Panc1 (cell line): ENCODE results near the gene WFDC2. TPM values are rescaled to one million over a fixed set of nuclear protein-coding genes. Genes with fewer than 3 reads are reported as not detected.

ENCODE experiments used
- ATAC-seq: fragments of 200-7000 bp; cut with Tn5 transposase; 2 replicates; pipeline ENCODE4 v1.9.1; 2020; ENCODE audit warnings: mild to moderate bottlenecking, moderate library complexity
- BruUV-seq: library from RNA; stranded (reverse); fragments of 400-500 nt; replicated peaks from 2 replicates; lab custom pipeline; 2021; lab: Mats Ljungman, UMichigan
- CTCF ChIA-PET: fragments of 300-600 bp; sonication (Branson Sonifier 250); formaldehyde crosslinking; loops from one replicate; lab custom pipeline; 2022; ENCODE audit warnings: antibody characterized with exemption; lab: Charles Lee
- POLR2A ChIA-PET: fragments of 300-600 bp; sonication (Branson Sonifier 250); formaldehyde crosslinking; loops from one replicate; lab custom pipeline; 2022; ENCODE audit warnings: antibody characterized with exemption; lab: Charles Lee
- DNase-seq: peaks from one replicate; pipeline ENCODE4 v3.0.0-alpha.2; 2010; ENCODE audit warnings: low read depth, low spot score
- H3K27ac ChIP-seq: 2 replicates; pipeline ENCODE4 v1.5.1; 2011; ENCODE audit warnings: mild to moderate bottlenecking, low read length, inconsistent platforms
- H3K27me3 ChIP-seq: fragments of 200-500 bp; sonication (Bioruptor generic); 2 replicates; pipeline ENCODE4 v1.6.0; 2014; ENCODE audit warnings: low read length, inconsistent platforms; ENCODE audit not compliant: control insufficient read depth, insufficient read depth
- H3K36me3 ChIP-seq: fragments of 200-500 bp; sonication (Bioruptor generic); 2 replicates; pipeline ENCODE4 v1.5.1; 2014; ENCODE audit warnings: inconsistent platforms, mild to moderate bottlenecking, low read length, moderate library complexity; ENCODE audit not compliant: control insufficient read depth, insufficient read depth
- H3K4me1 ChIP-seq: 2 replicates; pipeline ENCODE4 v1.5.1; 2011; ENCODE audit warnings: inconsistent platforms, mild to moderate bottlenecking, low read length, moderate library complexity; ENCODE audit not compliant: control insufficient read depth, insufficient read depth
- H3K4me3 ChIP-seq, 2 experiments: 2 replicates each; pipeline ENCODE4 v1.5.1; 2011 to 2012; ENCODE audit warnings: low read depth in 2 of 2, low read length in 2 of 2, mild to moderate bottlenecking in 2 of 2, inconsistent platforms in 1 of 2, moderate library complexity in 1 of 2
- H3K9me3 ChIP-seq: fragments of 200-500 bp; sonication (Bioruptor generic); 2 replicates; pipeline ENCODE4 v1.5.1; 2014; ENCODE audit warnings: low read depth, mild to moderate bottlenecking, inconsistent platforms, low read length, moderate library complexity; ENCODE audit not compliant: control insufficient read depth, insufficient read depth
- POLR2AphosphoS5 ChIP-seq: IDR thresholded peaks from 2 replicates; pipeline ENCODE4 v1.6.1; 2012; ENCODE audit warnings: mild to moderate bottlenecking, low read depth, low read length, moderate library complexity
- SIN3A ChIP-seq: IDR thresholded peaks from 2 replicates; pipeline ENCODE4 v1.6.1; 2012; ENCODE audit warnings: low read depth, mild to moderate bottlenecking, low read length, moderate library complexity, borderline replicate concordance; ENCODE audit not compliant: insufficient read depth
- TCF7L2 ChIP-seq: IDR thresholded peaks from 2 replicates; pipeline ENCODE4 v1.6.1; 2011; ENCODE audit warnings: mild to moderate bottlenecking, low read depth, low read length, inconsistent platforms
- in situ Hi-C: cut with HindIII; loops from 2 replicates; pipeline ENCODE4 v1.10.0; 2016; ENCODE audit warnings: low sequenced_read_pairs, low pct_unique_long_range_greater_than_20kb
- intact Hi-C: fragments of 100-400 bp; cut with micrococcal nuclease; formaldehyde crosslinking; loops from one replicate; pipeline ENCODE4 v1.10.0; 2022; ENCODE audit not compliant: unreplicated experiment
- total RNA-seq: library from RNA; stranded (reverse); gene quantifications from one replicate; pipeline ENCODE4 v1.2.1, GENCODE V29; 2021; ENCODE audit not compliant: unreplicated experiment
- TF ChIP-seq, protein P1 (sequence below): fragments of 450-650 bp; IDR thresholded peaks from 2 replicates; pipeline ENCODE4 v1.5.1; 2017; ENCODE audit warnings: mild to moderate bottlenecking
- TF ChIP-seq, protein P2 (sequence below), 2 experiments: IDR thresholded peaks; 2 replicates each; pipeline ENCODE4 v1.6.1; 2011 to 2012; ENCODE audit warnings: low read depth in 2 of 2, control low read depth in 1 of 2, low read length in 1 of 2, mild to moderate bottlenecking in 1 of 2, moderate library complexity in 1 of 2; ENCODE audit not compliant: insufficient read depth in 1 of 2

Gene WFDC2
- total RNA-seq, 1 experiment from 2014 or later = 1.6 TPM

DNA sequence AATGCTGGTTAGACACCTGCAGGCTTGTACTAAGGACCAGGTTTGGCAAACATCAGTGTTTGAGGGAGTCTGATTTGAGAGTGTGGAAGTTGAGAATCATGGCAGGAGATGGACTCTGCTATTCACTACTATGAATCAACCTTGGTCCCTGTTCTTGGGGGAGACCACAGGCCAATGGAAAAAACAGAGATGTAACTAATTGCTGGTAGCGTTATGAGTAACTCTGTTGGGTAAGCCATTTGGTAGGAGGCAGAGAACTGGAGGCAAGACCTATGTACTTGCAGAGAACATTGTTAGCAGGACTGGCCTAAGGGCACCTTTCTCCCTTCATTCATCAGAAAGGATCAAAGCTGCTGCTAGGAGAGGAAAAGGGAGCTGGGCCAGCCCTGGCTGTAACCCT lies 8.3 kb upstream of the WFDC2 start:
- H3K9me3 ChIP-seq = no peaks in the 10 kb centered on the region
- no peak for DNase-seq
- H3K4me3 ChIP-seq = no peak overlapping the region
- peaks cover 20% of the 10 kb centered on the region; the same call in 1 of the 2 replicates for H3K27me3 ChIP-seq
- ChIA-PET CTCF (no interaction called here), POLR2A (no interaction called here)
- H3K27ac ChIP-seq = no peak overlapping the region
- intact Hi-C loops (no loop called here), in situ Hi-C loops (no loop called here)
- no TSS peak for BruUV-seq
- TF ChIP-seq, protein P1, sequence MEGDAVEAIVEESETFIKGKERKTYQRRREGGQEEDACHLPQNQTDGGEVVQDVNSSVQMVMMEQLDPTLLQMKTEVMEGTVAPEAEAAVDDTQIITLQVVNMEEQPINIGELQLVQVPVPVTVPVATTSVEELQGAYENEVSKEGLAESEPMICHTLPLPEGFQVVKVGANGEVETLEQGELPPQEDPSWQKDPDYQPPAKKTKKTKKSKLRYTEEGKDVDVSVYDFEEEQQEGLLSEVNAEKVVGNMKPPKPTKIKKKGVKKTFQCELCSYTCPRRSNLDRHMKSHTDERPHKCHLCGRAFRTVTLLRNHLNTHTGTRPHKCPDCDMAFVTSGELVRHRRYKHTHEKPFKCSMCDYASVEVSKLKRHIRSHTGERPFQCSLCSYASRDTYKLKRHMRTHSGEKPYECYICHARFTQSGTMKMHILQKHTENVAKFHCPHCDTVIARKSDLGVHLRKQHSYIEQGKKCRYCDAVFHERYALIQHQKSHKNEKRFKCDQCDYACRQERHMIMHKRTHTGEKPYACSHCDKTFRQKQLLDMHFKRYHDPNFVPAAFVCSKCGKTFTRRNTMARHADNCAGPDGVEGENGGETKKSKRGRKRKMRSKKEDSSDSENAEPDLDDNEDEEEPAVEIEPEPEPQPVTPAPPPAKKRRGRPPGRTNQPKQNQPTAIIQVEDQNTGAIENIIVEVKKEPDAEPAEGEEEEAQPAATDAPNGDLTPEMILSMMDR = no peak
- TF ChIP-seq, protein P2, sequence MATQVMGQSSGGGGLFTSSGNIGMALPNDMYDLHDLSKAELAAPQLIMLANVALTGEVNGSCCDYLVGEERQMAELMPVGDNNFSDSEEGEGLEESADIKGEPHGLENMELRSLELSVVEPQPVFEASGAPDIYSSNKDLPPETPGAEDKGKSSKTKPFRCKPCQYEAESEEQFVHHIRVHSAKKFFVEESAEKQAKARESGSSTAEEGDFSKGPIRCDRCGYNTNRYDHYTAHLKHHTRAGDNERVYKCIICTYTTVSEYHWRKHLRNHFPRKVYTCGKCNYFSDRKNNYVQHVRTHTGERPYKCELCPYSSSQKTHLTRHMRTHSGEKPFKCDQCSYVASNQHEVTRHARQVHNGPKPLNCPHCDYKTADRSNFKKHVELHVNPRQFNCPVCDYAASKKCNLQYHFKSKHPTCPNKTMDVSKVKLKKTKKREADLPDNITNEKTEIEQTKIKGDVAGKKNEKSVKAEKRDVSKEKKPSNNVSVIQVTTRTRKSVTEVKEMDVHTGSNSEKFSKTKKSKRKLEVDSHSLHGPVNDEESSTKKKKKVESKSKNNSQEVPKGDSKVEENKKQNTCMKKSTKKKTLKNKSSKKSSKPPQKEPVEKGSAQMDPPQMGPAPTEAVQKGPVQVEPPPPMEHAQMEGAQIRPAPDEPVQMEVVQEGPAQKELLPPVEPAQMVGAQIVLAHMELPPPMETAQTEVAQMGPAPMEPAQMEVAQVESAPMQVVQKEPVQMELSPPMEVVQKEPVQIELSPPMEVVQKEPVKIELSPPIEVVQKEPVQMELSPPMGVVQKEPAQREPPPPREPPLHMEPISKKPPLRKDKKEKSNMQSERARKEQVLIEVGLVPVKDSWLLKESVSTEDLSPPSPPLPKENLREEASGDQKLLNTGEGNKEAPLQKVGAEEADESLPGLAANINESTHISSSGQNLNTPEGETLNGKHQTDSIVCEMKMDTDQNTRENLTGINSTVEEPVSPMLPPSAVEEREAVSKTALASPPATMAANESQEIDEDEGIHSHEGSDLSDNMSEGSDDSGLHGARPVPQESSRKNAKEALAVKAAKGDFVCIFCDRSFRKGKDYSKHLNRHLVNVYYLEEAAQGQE (IDR thresholded peaks at IDR 0.05; ENCODE audit: insufficient read depth in 1 of 2, low read depth in 2 of 2, low read length in 1 of 2) = no peak
- TF ChIP-seq TCF7L2 (no peak), SIN3A (no peak), POLR2AphosphoS5 (no peak)
- no peaks in the 10 kb centered on the region for H3K36me3 ChIP-seq
- no peak for ATAC-seq
- H3K4me1 ChIP-seq = no peaks in the 10 kb centered on the region

DNA sequence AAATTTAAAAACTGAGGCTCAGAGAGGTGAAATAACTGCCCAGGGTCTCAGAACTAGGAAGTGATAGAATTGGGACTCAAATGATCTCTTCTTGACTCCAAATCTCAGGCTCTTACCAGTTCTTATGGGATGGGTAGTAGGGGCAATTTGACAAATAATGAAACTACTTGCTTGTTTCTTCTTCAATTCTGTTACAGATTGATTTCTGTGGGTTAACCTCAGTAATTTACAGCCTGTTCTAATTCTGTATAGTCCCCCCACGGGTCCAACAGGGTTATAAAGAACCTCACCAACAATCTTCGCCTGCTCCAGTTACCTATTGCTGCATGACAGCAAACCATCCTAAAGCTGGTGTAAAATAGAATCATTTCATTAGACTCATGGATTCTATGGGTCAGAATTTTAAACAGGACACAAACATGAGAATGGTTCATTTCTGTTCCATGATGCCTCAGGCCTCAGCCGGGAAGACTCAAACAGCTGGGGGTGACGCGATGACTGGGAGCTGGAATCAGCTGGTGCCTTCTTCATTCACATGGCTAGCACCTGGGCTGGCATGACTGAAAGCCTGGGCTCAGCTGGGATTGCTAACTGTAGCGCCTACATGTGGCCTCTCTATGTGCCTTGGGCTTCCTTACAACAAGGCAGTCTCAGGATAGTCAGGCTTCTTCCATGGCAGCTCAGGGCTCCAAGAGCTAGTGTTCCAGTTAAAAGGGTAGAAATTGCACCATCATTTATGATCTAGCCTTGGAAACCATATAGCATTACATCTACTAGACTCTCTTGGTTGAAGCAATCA lies 6.6 kb upstream of the WFDC2 start:
- POLR2A ChIA-PET = no interaction called here
- in situ Hi-C loops = no loop called here
- CTCF ChIA-PET = interaction anchor here (0.6 kb wide), 1 partner anchor 17 kb away, joined by 3 read pairs; no protein-coding TSS in a partner anchor

More for the DNA sequence above, 6.6 kb upstream of the WFDC2 start:
- ATAC-seq (no peak), DNase-seq (no peak)
- TF ChIP-seq, protein P1 = no peak
- TF ChIP-seq POLR2AphosphoS5 (no peak), TCF7L2 (no peak), SIN3A (no peak)
- TF ChIP-seq, protein P2 (IDR thresholded peaks at IDR 0.05; ENCODE audit: insufficient read depth in 1 of 2, low read depth in 2 of 2, low read length in 1 of 2) = no peak
- Histone ChIP-seq H3K4me1 (no peaks in the 10 kb centered on the region), H3K36me3 (no peaks in the 10 kb centered on the region), H3K27me3 (peaks cover 25% of the 10 kb centered on the region; the same call in 1 of the 2 replicates), H3K4me3 (no peak overlapping the region), H3K9me3 (no peaks in the 10 kb centered on the region), H3K27ac (no peak overlapping the region)
- intact Hi-C loops = no loop called here
- BruUV-seq = no TSS peak
